Ishikawa (cell line): ENCODE measurements around the gene PCSK4.

Experiments
- MAX ChIP-seq: IDR thresholded peaks from 2 replicates; pipeline ENCODE4 v1.6.1; 2012
- TAF1 ChIP-seq: IDR thresholded peaks from 2 replicates; pipeline ENCODE4 v1.6.1; 2012; ENCODE audit warnings: low read depth, mild to moderate bottlenecking
- YY1 ChIP-seq: IDR thresholded peaks from 2 replicates; pipeline ENCODE4 v1.6.1; 2012; ENCODE audit warnings: low read depth

- no peak for TF ChIP-seq YY1
- no peak for TF ChIP-seq MAX
- no peak for TF ChIP-seq TAF1
Observed at GRCh38 chr19:1471010-1471514, 19.1 kb downstream of the PCSK4 start.
